ENCODE measurements around the gene AGRP.

Gene AGRP

GRCh38 chr16:67458121-67458641, 25.2 kb downstream of the AGRP start:
- TF ChIP-seq SIN3A (IDR thresholded peaks at IDR 0.05; ENCODE audit: borderline replicate concordance, insufficient read depth, low read length) (no peak), FOXP2 (optimal IDR thresholded peaks at IDR 0.05; ENCODE audit: borderline replicate concordance, extremely low read depth, extremely low read length, insufficient read depth) (no peak), TAF1 (IDR thresholded peaks at IDR 0.05; ENCODE audit: borderline replicate concordance, insufficient read depth, low read length) (no peak), POLR2AphosphoS5 (IDR thresholded peaks at IDR 0.05; ENCODE audit: low read depth, low read length) (no peak), REST (IDR thresholded peaks at IDR 0.05; ENCODE audit: insufficient read depth in 1 of 2, low read depth in 2 of 2, low read length in 2 of 2) (no peak)

GRCh38 chr16:67457611-67458010, 25.7 kb downstream of the AGRP start:
- TF ChIP-seq FOXP2 (optimal IDR thresholded peaks at IDR 0.05; ENCODE audit: borderline replicate concordance, extremely low read depth, extremely low read length, insufficient read depth): no peak
- no peak for TF ChIP-seq POLR2AphosphoS5 (IDR thresholded peaks at IDR 0.05; ENCODE audit: low read depth, low read length)
- TF ChIP-seq REST (IDR thresholded peaks at IDR 0.05; ENCODE audit: insufficient read depth in 1 of 2, low read depth in 2 of 2, low read length in 2 of 2): no peak
- no peak for TF ChIP-seq SIN3A (IDR thresholded peaks at IDR 0.05; ENCODE audit: borderline replicate concordance, insufficient read depth, low read length)
- no peak for TF ChIP-seq TAF1 (IDR thresholded peaks at IDR 0.05; ENCODE audit: borderline replicate concordance, insufficient read depth, low read length)

GRCh38 chr16:67456391-67457081, 26.8 kb downstream of the AGRP start:
- TF ChIP-seq REST (IDR thresholded peaks at IDR 0.05; ENCODE audit: insufficient read depth in 1 of 2, low read depth in 2 of 2, low read length in 2 of 2) (no peak), POLR2AphosphoS5 (IDR thresholded peaks at IDR 0.05; ENCODE audit: low read depth, low read length) (no peak), FOXP2 (optimal IDR thresholded peaks at IDR 0.05; ENCODE audit: borderline replicate concordance, extremely low read depth, extremely low read length, insufficient read depth) (no peak), SIN3A (IDR thresholded peaks at IDR 0.05; ENCODE audit: borderline replicate concordance, insufficient read depth, low read length) (no peak), TAF1 (IDR thresholded peaks at IDR 0.05; ENCODE audit: borderline replicate concordance, insufficient read depth, low read length) (no peak)

GRCh38 chr16:67454852-67455251, 28.5 kb downstream of the AGRP start:
- peak in 1 of 2 experiments; percentile 73; a peak in 2 of 4 replicates for TF ChIP-seq REST (IDR thresholded peaks at IDR 0.05; ENCODE audit: insufficient read depth in 1 of 2, low read depth in 2 of 2, low read length in 2 of 2)
- TF ChIP-seq POLR2AphosphoS5 (IDR thresholded peaks at IDR 0.05; ENCODE audit: low read depth, low read length): no peak
